ENCODE measurements around the gene UAP1L1.

The UAP1L1 gene

DNA sequence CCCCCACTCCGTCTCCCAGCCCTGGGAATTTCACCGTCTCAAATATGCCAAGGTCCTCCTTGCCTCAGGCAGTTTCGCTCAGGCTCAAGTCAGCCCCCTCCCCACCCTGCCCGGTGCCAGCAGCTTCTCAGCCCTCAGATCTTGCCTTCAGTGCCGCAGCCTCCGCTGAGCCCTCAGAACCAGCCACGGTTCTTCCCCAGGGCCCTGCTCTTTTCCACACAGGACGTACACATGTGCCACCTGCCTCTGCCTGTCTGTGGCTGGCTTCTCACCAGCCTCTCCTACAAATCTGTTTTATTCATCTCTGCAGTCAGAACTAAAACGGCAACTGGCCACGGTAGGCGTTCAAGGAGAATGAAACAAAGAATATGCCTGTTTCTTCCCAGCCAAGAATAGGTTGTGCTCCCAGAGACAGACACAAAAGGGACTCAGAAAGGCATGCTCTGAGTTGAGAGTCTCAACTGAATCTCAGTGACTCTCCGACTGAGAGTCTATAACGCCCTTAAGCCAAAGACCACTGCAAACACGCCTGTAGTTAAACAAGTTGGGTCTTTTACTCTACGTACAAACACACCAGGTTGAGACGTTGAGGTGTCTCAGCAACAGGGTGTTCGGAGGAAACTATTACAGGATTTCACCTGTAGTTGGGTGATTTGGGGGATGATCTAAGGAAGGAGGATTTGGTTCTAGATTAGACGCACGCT, 51.0 kb downstream of the UAP1L1 start:
- TF ChIP-seq CTCF (IDR thresholded peaks at IDR 0.05; ENCODE audit: low read depth, low read length): no peak
- peak overlapping the region; percentile 77 for H3K4me3 ChIP-seq (ENCODE audit: low read depth, low read length)

GRCh38 chr9:137128862-137129455, 51.6 kb downstream of the UAP1L1 start:
- peak overlapping the region; percentile 77 for H3K4me3 ChIP-seq (ENCODE audit: low read depth, low read length)
- no peak for TF ChIP-seq CTCF (IDR thresholded peaks at IDR 0.05; ENCODE audit: low read depth, low read length)

DNA sequence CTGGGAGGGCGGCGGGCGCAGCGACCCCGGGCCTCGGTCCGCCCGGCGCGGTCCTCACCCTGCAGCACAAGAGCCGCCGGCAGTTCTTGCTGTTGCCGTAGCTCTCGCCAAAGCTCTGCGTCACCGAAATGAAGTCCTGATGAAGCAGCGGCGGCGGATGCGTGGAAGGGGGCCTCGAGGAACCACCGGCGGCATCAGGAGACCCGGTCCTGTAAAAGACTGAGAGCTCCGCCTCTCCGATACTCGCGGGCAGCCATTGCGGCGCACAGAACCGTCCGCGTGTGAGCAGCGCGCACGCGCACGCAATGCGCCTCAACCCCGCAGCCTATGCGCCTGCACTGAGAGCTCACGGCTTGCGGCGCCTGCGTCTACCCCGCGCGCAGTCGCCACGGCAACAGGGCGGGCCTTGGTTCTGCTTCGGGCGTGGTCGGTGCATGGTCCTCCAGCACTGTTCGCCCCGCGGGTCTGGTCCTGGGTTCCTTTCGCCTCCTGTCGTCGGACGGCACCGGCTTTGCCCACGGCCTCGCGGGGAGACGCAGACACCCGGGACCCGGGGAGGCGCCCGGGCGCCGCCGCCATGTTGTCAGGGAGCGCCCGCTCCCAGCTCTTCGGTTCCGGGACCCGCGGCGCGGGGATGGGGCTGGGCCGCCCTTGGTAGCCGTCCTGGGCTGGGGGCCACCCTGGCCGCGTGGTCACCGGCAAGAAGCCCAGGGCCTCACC, 52.3 kb downstream of the UAP1L1 start:
- H3K4me3 ChIP-seq (ENCODE audit: low read depth, low read length): peak overlapping the region; percentile 77
- TF ChIP-seq CTCF (IDR thresholded peaks at IDR 0.05; ENCODE audit: low read depth, low read length): no peak

DNA sequence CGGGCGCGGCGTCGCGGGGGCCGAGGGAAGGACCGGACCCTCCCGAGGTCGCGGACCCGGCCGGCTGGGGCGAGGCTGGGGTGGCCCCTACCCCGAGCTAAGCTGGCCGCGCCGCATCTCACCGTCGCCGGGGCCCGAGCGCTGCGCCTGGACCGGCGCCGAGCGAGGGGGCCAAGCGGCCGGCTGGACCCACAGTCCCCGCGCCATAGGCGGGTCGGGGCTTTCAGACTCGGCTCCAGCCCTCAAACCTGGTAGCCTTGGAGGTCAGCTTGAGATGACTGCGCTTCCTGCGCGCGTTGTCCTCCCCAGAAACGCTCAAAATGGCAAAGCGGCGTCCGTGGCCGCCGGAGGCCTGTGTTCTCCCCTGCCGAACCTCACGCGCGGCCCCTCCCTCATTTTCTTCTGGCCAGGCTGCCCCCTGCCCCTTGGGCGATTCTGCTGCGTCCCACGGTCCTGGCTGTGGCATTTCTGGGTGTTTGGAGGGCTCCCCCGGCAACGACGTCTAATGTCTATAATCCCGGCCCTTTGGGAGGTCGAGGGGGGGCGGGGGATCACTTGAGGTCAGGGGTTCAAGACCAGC, 52.9 kb downstream of the UAP1L1 start:
- peak overlapping the region; percentile 77 for H3K4me3 ChIP-seq (ENCODE audit: low read depth, low read length)
- no peak for TF ChIP-seq CTCF (IDR thresholded peaks at IDR 0.05; ENCODE audit: low read depth, low read length)
